Thyroid gland (tissue), 4 donors: ENCODE measurements around the gene NUP58. TPM values are rescaled to one million over a fixed set of nuclear protein-coding genes. Genes with fewer than 3 reads are reported as not detected.
A peak's percentile ranks its signal among the peaks of the same experiment; 100 is the strongest.

Experiments
- DNase-seq, 2 donors: peaks; one replicate each; pipeline ENCODE4 v3.0.0-alpha.2; 2019
- H3K27ac ChIP-seq, 3 donors: fragments of 200-600 bp; sonication (generic); 1 replicate in 2 of 3; 2 replicates in 1 of 3; pipeline ENCODE4 v1.5.1; 2016 to 2019; ENCODE audit warnings: mild to moderate bottlenecking in 1 of 3, moderate library complexity in 1 of 3
- H3K27me3 ChIP-seq: fragments of 200-600 bp; sonication (generic); one replicate; pipeline ENCODE4 v1.5.1; 2019
- H3K36me3 ChIP-seq, 2 donors: fragments of 200-600 bp; sonication (generic); one replicate each; pipeline ENCODE4 v1.5.1; 2016 to 2019
- H3K4me1 ChIP-seq, 2 donors: fragments of 200-600 bp; sonication (generic); one replicate each; pipeline ENCODE4 v1.5.1; 2017 to 2019
- H3K4me3 ChIP-seq, 3 donors: fragments of 200-600 bp; sonication (generic); replicated peaks in 1 of 3; 1 replicate in 2 of 3; 2 replicates in 1 of 3; pipeline ENCODE4 v1.5.1; 2016; ENCODE audit warnings: mild to moderate bottlenecking in 1 of 3
- H3K9me3 ChIP-seq: fragments of 200-600 bp; sonication (generic); one replicate; pipeline ENCODE4 v1.5.1; 2017
- CTCF ChIP-seq, 6 experiments: fragments of 200-600 bp in 3 of 6; fragments of 450-650 bp in 3 of 6; sonication (generic) in 3 of 6; IDR thresholded peaks; one replicate each; pipeline ENCODE4 v1.5.1; 2016 to 2019; ENCODE audit warnings: antibody characterized with exemption in 6 of 6, mild to moderate bottlenecking in 2 of 6, inconsistent platforms in 1 of 6, moderate library complexity in 1 of 6
- POLR2A ChIP-seq, 2 donors: fragments of 450-650 bp; IDR thresholded peaks; one replicate each; pipeline ENCODE4 v1.6.1; 2017; ENCODE audit warnings: antibody characterized with exemption in 2 of 2, mild to moderate bottlenecking in 2 of 2, moderate library complexity in 1 of 2
- WGBS, 2 donors: methylation state at CpG; one replicate each; pipeline ENCODE4 v1.1.5; 2017; 5-methylcytosine and 5-hydroxymethylcytosine counted together
- intact Hi-C: fragments of 100-400 bp; cut with DNase I; formaldehyde crosslinking; loops from one replicate; pipeline ENCODE4 v1.15.1; 2023
- total RNA-seq, 4 donors: library from RNA; depleted of rRNA; stranded (reverse); fragments of >200 nt; gene quantifications; one replicate each; pipeline ENCODE4 v1.2.3, GENCODE V29; 2016

The NUP58 gene
- total RNA-seq, 4 donors from 2014 or later = 54.7 to 112 (median 83.5) TPM

- no peaks in the 10 kb centered on the region for H3K27me3 ChIP-seq
- intact Hi-C loops = no loop called here
- TF ChIP-seq POLR2A (IDR thresholded peaks at IDR 0.05) (no peak), CTCF (IDR thresholded peaks at IDR 0.05) (no peak)
Observed at GRCh38 chr13:25280396-25280795, 21.0 kb upstream of the NUP58 start.

GRCh38 chr13:25281193-25281934 lies 20.1 kb upstream of the NUP58 start:
- WGBS, 2 donors = 43 to 45% methylated on average over 4 of the region's 4 CpGs
- Histone ChIP-seq H3K27ac (peak overlapping the region in 1 of 3 donors; percentile 14), H3K4me1 (peaks cover 9 to 24% of the 10 kb centered on the region in 2 donors), H3K27me3 (no peaks in the 10 kb centered on the region), H3K36me3 (no peaks in the 10 kb centered on the region), H3K4me3 (no peak overlapping the region), H3K9me3 (no peaks in the 10 kb centered on the region)
- no peak for TF ChIP-seq POLR2A (IDR thresholded peaks at IDR 0.05)
- TF ChIP-seq CTCF (IDR thresholded peaks at IDR 0.05) = no peak
- DNase-seq = no peak
- intact Hi-C loops = no loop called here

More at GRCh38 chr13:25280396-25280795, 21.0 kb upstream of the NUP58 start:
- Histone ChIP-seq H3K4me3 (no peak overlapping the region), H3K27ac (no peak overlapping the region), H3K4me1 (peaks cover 9 to 15% of the 10 kb centered on the region in 2 donors), H3K9me3 (no peaks in the 10 kb centered on the region), H3K36me3 (no peaks in the 10 kb centered on the region)
- no peak for DNase-seq

- no peaks in the 10 kb centered on the region for H3K9me3 ChIP-seq
- TF ChIP-seq POLR2A (IDR thresholded peaks at IDR 0.05) = no peak
- TF ChIP-seq CTCF (IDR thresholded peaks at IDR 0.05) = no peak
- peak overlapping the region in 1 of 3 donors; percentile 14 for H3K27ac ChIP-seq
- intact Hi-C loops = no loop called here
- no peak for DNase-seq
- no peak overlapping the region for H3K4me3 ChIP-seq
- H3K36me3 ChIP-seq = no peaks in the 10 kb centered on the region
- 87 to 93% methylated on average over 1 of the region's 1 CpG for WGBS, 2 donors
- no peaks in the 10 kb centered on the region for H3K27me3 ChIP-seq
- H3K4me1 ChIP-seq = peaks cover 9 to 24% of the 10 kb centered on the region in 2 donors
Observed at GRCh38 chr13:25281935-25282332, 19.5 kb upstream of the NUP58 start.

GRCh38 chr13:25286308-25286968 lies 15.0 kb upstream of the NUP58 start:
- peak overlapping the region; percentile 58 to 93 (median 66) for H3K27ac ChIP-seq
- WGBS, 2 donors = 8 to 10% methylated on average over 25 of the region's 25 CpGs
- no peak for TF ChIP-seq POLR2A (IDR thresholded peaks at IDR 0.05)
- no peak for TF ChIP-seq CTCF (IDR thresholded peaks at IDR 0.05)
- DNase-seq = peak; percentile 33 to 34
- intact Hi-C loops = no loop called here
- no peaks in the 10 kb centered on the region for H3K27me3 ChIP-seq
- no peaks in the 10 kb centered on the region for H3K36me3 ChIP-seq
- peak overlapping the region; percentile 83 to 87 (median 84) for H3K4me3 ChIP-seq
- H3K4me1 ChIP-seq = peaks cover 3 to 19% of the 10 kb centered on the region in 2 donors
- H3K9me3 ChIP-seq = no peaks in the 10 kb centered on the region
